ENCODE data around the gene HMOX2.

HMOX2 gene

DNA sequence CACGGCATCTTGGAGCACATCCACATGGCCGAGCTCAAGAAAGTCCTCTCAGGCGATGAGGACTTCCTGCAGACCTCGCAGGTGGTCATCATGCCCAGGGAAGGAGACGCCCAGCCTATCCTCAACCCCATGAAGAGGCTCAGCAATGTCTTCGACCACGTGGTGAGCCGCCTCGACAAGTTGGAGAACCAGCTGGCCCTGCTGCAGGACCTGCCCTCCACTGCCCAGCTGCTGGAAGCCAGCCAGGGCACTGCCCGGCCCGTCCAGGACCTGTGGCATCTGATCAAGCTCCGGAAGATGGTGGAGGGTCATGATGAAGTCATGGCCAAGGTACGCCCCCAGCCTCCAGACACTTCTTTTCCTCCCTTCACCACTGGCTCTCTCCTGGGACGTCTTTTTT, 80.4 kb downstream of the HMOX2 start:
- no peak for ATAC-seq
- no peak for TF ChIP-seq BACH2 (CRISPR knock-in tag; IDR thresholded peaks at IDR 0.05; ENCODE audit: borderline replicate concordance)
- no peak for TF ChIP-seq ARNTL (CRISPR knock-in tag; IDR thresholded peaks at IDR 0.05; ENCODE audit: borderline replicate concordance, low read depth)
- no peak for TF ChIP-seq ZNF565 (CRISPR knock-in tag; conservative IDR thresholded peaks at IDR 0.05; ENCODE audit: low read depth)
- no peak for TF ChIP-seq ZFP30 (CRISPR knock-in tag; IDR thresholded peaks at IDR 0.05)
- TF ChIP-seq, protein P1, sequence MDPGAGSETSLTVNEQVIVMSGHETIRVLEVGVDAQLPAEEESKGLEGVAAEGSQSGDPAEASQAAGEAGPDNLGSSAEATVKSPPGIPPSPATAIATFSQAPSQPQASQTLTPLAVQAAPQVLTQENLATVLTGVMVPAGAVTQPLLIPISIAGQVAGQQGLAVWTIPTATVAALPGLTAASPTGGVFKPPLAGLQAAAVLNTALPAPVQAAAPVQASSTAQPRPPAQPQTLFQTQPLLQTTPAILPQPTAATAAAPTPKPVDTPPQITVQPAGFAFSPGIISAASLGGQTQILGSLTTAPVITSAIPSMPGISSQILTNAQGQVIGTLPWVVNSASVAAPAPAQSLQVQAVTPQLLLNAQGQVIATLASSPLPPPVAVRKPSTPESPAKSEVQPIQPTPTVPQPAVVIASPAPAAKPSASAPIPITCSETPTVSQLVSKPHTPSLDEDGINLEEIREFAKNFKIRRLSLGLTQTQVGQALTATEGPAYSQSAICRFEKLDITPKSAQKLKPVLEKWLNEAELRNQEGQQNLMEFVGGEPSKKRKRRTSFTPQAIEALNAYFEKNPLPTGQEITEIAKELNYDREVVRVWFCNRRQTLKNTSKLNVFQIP (CRISPR knock-in tag; IDR thresholded peaks at IDR 0.05; ENCODE audit: borderline replicate concordance, low read depth) = no peak
- TF ChIP-seq RARB (CRISPR knock-in tag; IDR thresholded peaks at IDR 0.05) = no peak
- no peak for TF ChIP-seq ZC3H10 (CRISPR knock-in tag; IDR thresholded peaks at IDR 0.05)
- TF ChIP-seq SNAI2 (CRISPR knock-in tag; IDR thresholded peaks at IDR 0.05) = no peak
- no peak for TF ChIP-seq ZFP3 (CRISPR knock-in tag; IDR thresholded peaks at IDR 0.05)
- TF ChIP-seq ZNF8 (CRISPR knock-in tag; IDR thresholded peaks at IDR 0.05) = no peak
- TF ChIP-seq, protein P2, sequence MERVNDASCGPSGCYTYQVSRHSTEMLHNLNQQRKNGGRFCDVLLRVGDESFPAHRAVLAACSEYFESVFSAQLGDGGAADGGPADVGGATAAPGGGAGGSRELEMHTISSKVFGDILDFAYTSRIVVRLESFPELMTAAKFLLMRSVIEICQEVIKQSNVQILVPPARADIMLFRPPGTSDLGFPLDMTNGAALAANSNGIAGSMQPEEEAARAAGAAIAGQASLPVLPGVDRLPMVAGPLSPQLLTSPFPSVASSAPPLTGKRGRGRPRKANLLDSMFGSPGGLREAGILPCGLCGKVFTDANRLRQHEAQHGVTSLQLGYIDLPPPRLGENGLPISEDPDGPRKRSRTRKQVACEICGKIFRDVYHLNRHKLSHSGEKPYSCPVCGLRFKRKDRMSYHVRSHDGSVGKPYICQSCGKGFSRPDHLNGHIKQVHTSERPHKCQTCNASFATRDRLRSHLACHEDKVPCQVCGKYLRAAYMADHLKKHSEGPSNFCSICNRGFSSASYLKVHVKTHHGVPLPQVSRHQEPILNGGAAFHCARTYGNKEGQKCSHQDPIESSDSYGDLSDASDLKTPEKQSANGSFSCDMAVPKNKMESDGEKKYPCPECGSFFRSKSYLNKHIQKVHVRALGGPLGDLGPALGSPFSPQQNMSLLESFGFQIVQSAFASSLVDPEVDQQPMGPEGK (CRISPR knock-in tag; IDR thresholded peaks at IDR 0.05; ENCODE audit: borderline replicate concordance) = no peak
- TF ChIP-seq CSDC2 (CRISPR knock-in tag; IDR thresholded peaks at IDR 0.05) = no peak
- no peak for TF ChIP-seq OSR1 (CRISPR knock-in tag; IDR thresholded peaks at IDR 0.05)
- TF ChIP-seq, protein P3, sequence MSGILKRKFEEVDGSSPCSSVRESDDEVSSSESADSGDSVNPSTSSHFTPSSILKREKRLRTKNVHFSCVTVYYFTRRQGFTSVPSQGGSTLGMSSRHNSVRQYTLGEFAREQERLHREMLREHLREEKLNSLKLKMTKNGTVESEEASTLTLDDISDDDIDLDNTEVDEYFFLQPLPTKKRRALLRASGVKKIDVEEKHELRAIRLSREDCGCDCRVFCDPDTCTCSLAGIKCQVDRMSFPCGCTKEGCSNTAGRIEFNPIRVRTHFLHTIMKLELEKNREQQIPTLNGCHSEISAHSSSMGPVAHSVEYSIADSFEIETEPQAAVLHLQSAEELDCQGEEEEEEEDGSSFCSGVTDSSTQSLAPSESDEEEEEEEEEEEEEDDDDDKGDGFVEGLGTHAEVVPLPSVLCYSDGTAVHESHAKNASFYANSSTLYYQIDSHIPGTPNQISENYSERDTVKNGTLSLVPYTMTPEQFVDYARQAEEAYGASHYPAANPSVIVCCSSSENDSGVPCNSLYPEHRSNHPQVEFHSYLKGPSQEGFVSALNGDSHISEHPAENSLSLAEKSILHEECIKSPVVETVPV (CRISPR knock-in tag; IDR thresholded peaks at IDR 0.05) = no peak
- no peak for TF ChIP-seq ISL1 (CRISPR knock-in tag; IDR thresholded peaks at IDR 0.05)

DNA sequence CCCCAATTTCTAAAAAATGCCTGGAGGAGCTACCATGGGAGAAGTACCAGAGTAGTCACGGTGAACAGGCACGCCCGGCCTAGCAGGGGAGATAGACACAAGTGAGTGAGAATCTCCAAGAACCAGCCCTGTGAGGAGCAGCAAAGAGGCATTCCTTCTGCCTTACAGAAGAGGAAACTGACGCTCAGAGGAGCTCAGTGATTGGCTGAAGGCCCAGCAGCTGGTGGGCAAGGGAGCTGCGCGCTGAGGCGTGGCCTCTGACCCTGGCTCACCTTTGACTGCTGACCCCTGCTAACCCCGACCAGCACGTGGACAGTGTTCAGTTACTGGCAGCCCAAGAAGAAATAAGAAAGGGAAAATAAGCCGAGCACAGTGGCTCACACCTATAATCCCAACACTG, 81.8 kb downstream of the HMOX2 start:
- no peak for ATAC-seq
- TF ChIP-seq GLIS3 (CRISPR knock-in tag; IDR thresholded peaks at IDR 0.05) (no peak), ZFP3 (CRISPR knock-in tag; IDR thresholded peaks at IDR 0.05) (no peak), OSR1 (CRISPR knock-in tag; IDR thresholded peaks at IDR 0.05) (no peak), TCF4 (CRISPR knock-in tag; IDR thresholded peaks at IDR 0.05; ENCODE audit: borderline replicate concordance) (no peak), SNAI2 (CRISPR knock-in tag; IDR thresholded peaks at IDR 0.05) (no peak), ZC3H10 (CRISPR knock-in tag; IDR thresholded peaks at IDR 0.05) (no peak), ZFP30 (CRISPR knock-in tag; IDR thresholded peaks at IDR 0.05) (no peak), ESRRG (CRISPR knock-in tag; IDR thresholded peaks at IDR 0.05) (no peak)

Data from SK-N-SH treated with all-trans-retinoic acid at 6 μM for 48 hours (cell line).